GM12865 (cell line): ENCODE measurements around the gene CXCL6.

ENCODE experiments used
- DNase-seq: peaks from one replicate; pipeline ENCODE4 v3.0.0; 2010; ENCODE audit warnings: low read depth
- H3K4me3 ChIP-seq: 2 replicates; pipeline ENCODE4 v1.5.1; 2011; ENCODE audit warnings: mild to moderate bottlenecking, low read depth, low read length, control low read depth
- CTCF ChIP-seq: IDR thresholded peaks from 2 replicates; pipeline ENCODE4 v1.5.1; 2011; ENCODE audit warnings: low read length, control low read depth, low read depth, inconsistent platforms; ENCODE audit not compliant: insufficient read depth; ENCODE audit errors: missing control alignments

Gene CXCL6

GRCh38 chr4:73839071-73839470, 2.6 kb downstream of the CXCL6 start:
- no peak for TF ChIP-seq CTCF
- DNase-seq = no peak
- no peak overlapping the region for H3K4me3 ChIP-seq

DNA sequence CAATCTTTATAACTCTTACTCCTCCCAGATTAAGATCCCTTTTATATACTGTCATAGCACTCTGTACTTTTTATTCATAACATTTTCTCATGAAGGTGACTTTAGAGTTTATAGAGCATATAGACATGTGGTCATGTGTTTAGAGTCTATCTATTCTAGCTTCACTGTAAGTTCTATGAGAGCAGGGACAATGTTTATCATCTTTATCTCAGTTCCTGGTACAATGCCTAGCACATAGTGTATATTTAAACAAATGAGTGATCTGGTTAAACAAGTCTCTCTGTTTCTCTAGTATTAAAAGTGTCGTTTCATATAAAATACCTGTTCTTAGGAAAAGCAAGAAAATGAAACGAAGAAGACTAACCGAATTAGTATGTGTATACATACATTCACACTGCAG, 3.2 kb downstream of the CXCL6 start:
- TF ChIP-seq CTCF = no peak
- no peak overlapping the region for H3K4me3 ChIP-seq
- DNase-seq = no peak

- no peak overlapping the region for H3K4me3 ChIP-seq
- TF ChIP-seq CTCF = no peak
- no peak for DNase-seq
Measured at GRCh38 chr4:73841243-73841925, 4.9 kb downstream of the CXCL6 start.

- no peak for TF ChIP-seq CTCF
- no peak for DNase-seq
- H3K4me3 ChIP-seq = no peak overlapping the region
Measured at GRCh38 chr4:73842696-73843095, 6.2 kb downstream of the CXCL6 start.

DNA sequence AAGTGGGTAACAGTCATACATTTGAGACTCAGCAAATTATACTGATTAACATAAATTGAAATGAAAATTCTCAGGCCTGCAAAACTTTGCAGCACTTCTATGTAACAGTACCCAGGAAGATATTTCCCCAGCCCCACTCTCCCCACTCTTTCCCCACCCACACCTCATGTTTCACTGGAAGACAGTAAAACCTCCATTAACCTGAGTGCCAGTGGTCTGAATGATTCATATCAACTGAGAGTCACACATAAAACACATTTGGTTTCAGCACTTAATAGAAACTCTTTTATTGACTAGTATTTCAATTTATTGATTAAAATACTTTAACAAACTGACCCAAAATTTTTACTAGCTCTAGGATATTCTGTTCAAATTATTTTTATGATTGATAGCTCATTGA, 6.9 kb downstream of the CXCL6 start:
- H3K4me3 ChIP-seq = no peak overlapping the region
- DNase-seq = no peak
- no peak for TF ChIP-seq CTCF

- no peak for DNase-seq
- TF ChIP-seq CTCF = no peak
- H3K4me3 ChIP-seq = no peak overlapping the region
Measured at GRCh38 chr4:73844345-73844744, 7.9 kb downstream of the CXCL6 start.

- no peak for DNase-seq
- TF ChIP-seq CTCF = no peak
- H3K4me3 ChIP-seq = no peak overlapping the region
Measured at GRCh38 chr4:73844806-73845205, 8.3 kb downstream of the CXCL6 start.
